HPDE6-E6E7 (cell line): Measurements from ENCODE around the gene UBR7.
"Not testable (repeated sequence)": the region's sequence is repeated elsewhere in the genome, so short reads cannot be mapped to it uniquely, and the experiment has no call there.

Source experiments
- DNase-seq: peaks from one replicate; pipeline ENCODE4 v3.0.0; 2011; ENCODE audit warnings: missing footprints; ENCODE audit errors: extremely low spot score

UBR7 gene, protein sequence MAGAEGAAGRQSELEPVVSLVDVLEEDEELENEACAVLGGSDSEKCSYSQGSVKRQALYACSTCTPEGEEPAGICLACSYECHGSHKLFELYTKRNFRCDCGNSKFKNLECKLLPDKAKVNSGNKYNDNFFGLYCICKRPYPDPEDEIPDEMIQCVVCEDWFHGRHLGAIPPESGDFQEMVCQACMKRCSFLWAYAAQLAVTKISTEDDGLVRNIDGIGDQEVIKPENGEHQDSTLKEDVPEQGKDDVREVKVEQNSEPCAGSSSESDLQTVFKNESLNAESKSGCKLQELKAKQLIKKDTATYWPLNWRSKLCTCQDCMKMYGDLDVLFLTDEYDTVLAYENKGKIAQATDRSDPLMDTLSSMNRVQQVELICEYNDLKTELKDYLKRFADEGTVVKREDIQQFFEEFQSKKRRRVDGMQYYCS

DNA sequence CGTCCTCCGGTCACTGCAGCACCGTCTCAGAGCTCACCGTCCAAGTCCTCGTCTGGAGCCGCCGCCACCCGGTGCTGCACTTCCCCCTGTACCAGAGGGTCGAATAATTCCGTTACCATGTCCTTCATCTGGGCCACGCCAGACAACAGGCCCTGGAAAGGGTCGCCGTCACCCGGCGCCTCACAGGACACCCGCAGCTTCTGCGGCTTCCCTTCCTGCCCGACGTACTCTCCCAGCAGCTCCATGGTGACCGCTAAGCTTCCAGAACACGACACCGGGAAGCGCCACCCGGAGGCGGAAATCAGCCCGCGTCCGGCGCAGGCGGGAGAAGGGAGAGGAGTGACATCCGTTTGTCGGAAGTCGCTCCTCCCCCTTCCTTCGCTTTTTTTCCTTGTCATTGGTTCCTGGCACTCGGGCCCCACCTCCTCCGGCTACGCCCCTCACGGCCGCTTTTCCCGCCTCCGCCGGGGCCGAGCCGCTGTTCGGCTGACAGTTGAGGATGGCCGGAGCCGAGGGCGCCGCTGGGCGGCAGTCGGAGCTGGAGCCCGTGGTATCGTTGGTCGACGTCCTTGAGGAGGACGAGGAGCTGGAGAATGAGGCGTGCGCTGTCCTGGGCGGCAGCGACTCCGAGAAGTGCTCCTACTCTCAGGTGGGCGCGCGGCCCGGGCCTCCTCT is at the start of gene UBR7, which contains the start of gene GON7:
UBR7 (plus strand) TSS at position 464 of the 675 bp plus-strand sequence; CDS start at position 500, 36 bp downstream.
GON7 (minus strand) TSS at position 273 of the 675 bp plus-strand sequence; CDS start at position 245, 28 bp downstream.
- DNase-seq: peak; percentile 93

DNA sequence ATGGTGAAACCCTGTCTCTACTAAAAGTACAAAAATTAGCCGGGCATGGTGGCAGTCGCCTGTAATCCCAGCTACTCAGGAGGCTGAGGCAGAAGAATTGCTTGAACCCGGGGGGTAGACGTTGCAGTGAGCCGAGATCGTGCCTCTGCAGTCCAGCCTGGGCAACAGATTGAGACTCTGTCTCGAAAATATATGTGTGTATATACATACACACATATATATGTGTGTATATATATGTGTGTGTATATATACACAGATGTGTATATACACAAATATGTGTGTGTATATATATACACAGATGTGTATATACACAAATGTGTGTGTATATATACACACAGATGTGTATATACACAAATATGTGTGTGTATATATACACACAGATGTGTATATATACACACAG is 48.7 kb upstream of the UBR7 start:
- DNase-seq: not testable (repeated sequence)

DNA sequence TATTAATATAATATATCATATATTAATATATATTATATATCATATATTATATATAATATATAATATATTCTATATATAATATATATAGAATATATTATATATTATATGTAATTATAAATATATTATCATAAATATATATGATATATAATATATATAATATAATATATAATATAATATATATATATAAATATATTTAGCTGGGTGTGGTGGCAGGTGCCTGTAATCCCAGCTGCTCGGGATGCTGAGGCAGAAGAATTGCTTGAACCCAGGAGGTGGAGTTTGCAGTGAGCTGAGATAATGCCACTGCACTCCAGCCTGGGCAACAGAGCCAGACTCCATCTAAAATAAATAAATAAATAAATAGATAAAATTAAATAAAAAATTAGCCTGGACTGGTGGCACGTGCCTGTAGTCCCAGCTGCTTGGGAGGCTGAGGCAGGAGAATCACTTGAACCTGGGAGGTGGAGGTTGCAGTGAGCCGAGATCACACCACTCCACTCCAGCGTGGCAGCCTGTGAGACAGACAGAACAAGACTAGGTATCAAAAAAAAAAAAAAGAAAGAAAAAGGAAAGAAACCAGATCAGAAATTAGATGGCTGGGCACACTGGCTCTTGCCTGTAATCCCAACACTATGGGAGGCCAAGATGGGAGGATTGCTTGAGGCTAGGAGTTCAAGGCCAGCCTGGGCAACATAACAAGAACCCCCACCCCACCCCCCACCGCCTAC is 47.3 kb upstream of the UBR7 start:
- not testable (repeated sequence) for DNase-seq

DNA sequence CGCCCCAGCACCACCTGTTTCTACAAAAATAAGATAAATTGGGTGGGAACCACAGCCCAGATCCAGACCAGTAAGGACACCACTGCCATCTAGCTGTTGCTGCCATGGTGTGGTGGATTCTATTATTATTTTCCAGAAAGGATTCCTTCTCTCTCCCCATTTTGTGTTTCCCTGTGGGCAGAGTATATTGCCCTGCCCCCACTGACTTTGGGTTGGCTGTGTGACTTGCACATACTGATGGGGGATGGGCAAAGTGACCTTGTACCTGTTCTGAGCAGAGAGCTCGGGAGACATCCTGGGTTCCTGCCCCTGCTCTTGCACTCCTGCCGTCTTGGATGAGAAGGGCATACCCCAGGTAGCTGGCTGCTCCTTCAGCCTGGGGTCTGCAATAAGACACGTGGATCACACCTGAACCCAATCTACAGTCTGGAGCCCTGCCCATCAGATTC is 46.7 kb upstream of the UBR7 start:
- DNase-seq: no peak

DNA sequence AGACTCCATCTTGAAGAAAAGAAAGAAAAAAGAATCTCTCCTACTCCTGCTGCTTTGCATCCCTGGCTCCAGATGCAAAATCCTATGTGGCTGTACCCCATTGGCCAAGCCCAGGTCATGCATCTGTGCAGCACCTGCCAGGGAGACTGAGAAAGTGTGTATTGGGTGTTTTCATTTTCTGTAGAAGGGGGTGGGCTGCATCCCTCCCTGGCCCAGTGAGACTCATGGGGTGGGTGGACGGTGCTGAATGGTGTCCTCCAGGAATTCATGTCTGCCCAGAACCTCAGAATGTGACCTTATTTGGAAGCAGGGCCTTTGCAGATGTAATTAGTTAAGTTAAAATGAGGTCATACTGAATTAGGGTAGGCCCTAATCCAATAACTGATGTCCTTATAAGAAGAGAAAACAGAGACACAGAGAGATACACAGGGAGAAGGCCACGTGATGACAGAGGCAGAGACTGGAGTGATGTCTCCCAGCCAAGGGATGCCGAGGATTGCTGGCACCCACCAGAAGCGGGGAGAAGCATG is 45.6 kb upstream of the UBR7 start:
- no peak for DNase-seq

DNA sequence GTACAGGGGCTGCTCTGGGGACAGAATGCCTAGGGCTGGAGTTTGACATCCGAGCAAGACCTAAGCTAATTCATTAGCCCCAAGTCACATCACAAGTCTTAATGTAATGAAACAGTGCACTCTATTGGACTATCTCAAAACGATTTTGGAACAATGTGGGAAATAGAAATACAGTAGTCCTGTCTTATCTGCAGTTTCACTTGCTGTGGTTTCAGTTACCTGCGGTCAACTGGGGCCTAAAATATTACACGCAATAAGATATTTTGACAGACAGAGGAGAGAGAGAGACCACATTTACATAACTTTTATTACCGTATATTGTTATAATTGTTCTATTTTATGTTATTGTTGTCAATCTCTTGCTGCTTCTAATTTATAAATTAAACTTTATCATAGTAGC is 43.5 kb upstream of the UBR7 start:
- no peak for DNase-seq

DNA sequence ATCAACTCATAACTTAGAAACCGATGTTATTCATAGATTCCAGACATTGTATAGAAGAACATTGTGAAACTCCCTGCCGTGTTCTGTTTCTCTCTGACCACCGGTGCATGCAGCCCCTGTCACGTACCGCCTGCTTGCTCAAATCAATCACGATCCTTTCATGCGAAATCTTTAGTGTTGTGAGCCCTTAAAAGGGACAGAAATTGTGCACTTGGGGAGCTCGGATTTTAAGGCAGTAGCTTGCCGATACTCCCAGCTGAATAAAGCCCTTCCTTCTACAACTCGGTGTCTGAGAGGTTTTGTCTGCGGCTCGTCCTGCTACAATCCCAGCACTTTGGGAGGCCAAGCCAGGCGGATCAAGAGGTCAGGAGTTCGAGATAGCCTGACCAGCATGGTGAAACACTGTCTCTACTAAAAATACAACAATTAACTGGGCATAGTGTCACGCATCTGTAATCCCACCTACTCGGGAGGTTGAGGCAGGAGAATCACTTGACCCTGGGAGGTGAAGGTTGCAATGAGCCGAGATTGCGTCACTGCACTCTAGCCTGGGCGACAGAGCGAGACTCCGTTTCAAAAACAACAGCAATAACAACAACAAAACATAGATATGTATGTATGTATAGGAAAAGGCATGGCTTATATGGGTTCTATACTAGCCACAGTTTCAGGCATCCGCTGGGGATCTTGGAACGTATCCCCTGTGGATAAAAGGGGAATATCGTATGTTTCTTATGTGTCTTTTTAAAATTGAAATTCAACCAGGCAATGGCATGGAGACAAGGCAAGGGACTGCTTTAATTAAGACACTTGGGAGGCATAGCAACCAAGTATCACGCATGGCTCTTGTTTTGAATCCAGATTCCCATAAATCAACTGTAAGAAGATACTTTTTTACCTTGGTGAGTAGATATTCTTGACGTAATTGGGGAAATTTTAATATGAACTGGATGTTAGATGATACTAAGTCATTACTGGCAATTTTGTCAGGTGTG is 41.5 kb upstream of the UBR7 start:
- DNase-seq: not testable (repeated sequence)

DNA sequence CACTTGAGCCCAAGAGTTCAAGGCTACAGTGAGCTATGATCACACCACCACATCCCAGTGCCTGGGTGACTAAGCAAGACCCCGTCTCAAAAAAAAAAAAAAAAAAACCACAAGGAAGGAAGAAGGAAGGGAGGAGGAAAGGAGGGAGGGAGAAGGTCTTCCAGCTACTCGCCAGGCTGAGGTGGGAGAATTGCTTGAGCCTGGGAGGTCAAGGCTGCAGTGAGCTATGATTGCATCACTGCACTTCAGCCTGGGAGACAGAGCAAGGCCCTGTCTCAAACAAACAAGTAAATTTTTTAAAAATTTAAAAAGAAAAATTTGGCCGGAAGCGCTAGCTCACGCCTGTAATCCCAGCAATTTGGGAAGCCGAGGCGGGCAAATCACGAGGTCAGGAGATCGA is 38.4 kb upstream of the UBR7 start:
- not testable (repeated sequence) for DNase-seq

DNA sequence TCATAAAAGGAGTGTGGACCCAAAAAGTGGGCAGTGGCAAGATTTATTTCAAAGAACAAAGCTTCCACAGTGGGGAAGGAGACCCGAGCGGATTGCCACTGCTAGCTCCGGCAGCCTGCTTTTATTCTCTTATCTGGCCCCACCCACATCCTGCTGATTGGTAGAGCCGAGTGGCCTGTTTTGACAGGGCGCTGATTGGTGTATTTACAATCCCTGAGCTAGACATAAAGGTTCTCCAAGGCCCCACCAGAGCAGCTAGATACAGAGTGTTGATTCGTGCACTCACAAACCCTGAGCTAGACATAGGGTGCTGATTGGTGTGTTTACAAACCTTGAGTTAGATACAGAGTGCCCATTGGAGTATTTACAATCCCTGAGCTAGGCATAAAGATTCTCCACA is 37.4 kb upstream of the UBR7 start:
- DNase-seq: not testable (repeated sequence)

DNA sequence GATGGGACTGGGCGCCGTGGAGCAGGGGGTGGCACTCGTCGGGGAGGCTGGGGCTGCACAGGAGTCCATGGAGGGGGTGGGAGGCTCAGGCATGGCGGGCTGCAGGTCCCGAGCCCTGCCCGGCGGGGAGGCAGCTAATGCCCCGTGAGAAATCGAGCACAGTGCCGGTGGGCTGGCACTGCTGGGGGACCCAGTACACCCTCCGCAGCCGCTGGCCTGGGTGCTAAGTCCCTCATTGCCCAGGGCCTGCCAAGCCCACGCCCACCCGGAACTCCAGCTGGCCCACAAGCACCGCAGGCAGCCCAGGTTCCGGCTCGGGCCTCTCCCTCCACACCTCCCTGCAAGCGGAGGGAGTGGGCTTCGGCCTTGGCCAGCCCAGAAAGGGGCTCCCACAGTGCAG is 36.9 kb upstream of the UBR7 start:
- DNase-seq: not testable (repeated sequence)

DNA sequence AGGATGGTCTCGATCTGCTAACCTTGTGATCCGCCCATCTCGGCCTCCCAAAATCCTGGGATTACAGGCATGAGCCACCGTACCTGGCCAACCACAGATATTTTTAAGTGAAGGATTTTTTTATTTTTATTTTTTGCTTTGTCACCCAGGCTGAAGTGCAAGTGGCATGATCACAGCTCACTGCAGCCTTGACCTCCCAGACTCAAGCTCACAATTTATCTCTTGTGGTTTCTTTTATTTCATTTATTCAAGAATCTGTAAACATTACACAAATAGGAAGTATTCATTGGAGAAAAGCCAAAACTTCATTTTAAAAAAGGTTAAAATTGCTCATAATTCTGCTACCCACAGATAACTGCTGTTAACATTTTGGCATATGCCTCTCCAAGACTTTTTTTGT is 35.7 kb upstream of the UBR7 start:
- no peak for DNase-seq

DNA sequence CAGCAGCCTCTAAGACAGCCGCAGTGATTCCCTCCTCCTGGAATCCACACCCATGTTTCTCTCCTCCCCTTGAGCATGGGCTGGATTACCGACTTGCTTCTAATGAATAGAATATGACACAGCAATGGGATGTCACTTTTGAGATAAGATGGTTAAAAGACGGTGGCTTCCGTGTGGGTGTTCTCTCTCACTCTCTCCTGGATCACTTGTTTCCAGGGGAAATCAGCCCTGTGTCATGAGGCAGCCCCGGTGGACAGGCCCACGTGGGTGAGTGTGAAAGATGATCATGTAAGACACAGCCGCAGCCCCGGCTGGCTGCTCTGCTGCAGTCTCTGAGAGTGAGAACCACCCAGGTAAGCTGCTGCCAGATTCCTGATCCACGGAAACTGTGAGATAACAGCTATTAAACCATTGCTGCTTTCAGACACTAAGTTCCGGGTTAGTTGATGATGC is 33.1 kb upstream of the UBR7 start:
- no peak for DNase-seq

DNA sequence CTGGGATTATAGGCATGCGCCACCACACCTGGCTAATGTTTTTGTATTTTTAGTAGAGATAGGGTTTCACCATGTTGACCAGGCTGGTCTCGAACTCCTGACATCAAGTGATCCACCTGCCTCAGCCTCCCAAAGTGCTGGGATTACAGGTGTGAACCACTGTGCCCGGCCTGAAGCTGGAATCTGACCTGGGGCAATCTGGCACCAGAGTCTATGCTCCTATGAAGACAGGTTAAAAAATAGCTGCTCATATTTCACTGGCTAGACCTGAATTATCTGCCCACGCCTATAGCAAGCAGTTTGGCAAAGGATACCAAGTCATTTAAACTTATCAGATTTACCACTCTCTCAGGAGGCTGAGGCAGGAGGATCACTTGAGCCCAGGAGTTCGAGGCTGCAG is 32.3 kb upstream of the UBR7 start:
- DNase-seq: not testable (repeated sequence)

DNA sequence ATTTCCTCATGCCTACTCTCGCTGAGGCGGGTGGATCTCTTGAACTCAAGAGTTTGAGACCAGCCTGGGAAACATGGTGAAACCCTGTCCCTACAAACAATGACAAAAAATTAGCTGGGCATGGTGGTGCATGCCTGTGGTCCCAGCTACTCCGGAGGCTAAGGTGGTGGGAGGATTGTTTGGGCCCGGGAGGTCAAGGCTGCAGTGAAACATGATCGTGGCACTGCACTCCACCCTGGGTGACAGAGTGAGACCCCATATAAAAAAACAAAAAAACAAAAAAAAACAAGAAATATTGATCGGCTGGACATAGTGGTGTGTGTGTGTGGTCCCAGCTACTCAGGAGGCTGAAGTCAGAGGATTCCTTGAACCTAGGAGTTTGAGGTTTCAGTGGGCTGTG is 31.6 kb upstream of the UBR7 start:
- no peak for DNase-seq

DNA sequence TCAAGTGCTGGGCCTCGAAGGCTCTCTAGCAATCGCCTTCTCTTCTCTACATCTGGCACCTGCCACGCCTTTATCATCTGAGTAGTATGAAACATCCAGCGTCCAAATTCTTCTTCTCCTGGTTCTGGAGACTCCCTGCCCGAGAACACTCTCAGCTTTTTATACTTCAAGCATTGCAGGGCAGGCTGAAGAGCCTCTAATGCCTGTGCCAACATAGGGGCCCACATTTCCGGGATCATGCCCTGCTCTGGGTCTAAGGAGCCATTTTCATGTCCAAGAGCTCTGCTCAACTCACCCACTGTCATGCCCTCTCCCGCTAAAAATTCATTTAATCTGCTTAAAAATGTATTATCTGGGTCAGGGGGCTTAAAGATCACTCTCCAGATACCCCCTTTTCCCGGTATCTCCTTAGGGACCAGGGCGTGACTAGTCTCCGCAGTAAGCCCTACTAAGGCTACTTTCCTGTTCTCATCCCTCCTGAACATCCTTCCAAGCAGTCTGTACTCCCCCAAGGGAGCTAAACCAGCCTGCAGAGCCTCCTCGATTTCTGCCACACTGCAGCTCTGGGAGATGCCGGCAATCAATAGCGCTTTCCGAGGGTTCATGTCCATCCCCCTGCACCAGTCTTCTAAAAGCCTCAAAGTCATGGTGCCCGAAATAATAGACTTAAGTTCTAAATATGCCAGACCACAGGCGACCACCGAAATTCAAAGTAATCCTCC is 23.3 kb upstream of the UBR7 start:
- no peak for DNase-seq

DNA sequence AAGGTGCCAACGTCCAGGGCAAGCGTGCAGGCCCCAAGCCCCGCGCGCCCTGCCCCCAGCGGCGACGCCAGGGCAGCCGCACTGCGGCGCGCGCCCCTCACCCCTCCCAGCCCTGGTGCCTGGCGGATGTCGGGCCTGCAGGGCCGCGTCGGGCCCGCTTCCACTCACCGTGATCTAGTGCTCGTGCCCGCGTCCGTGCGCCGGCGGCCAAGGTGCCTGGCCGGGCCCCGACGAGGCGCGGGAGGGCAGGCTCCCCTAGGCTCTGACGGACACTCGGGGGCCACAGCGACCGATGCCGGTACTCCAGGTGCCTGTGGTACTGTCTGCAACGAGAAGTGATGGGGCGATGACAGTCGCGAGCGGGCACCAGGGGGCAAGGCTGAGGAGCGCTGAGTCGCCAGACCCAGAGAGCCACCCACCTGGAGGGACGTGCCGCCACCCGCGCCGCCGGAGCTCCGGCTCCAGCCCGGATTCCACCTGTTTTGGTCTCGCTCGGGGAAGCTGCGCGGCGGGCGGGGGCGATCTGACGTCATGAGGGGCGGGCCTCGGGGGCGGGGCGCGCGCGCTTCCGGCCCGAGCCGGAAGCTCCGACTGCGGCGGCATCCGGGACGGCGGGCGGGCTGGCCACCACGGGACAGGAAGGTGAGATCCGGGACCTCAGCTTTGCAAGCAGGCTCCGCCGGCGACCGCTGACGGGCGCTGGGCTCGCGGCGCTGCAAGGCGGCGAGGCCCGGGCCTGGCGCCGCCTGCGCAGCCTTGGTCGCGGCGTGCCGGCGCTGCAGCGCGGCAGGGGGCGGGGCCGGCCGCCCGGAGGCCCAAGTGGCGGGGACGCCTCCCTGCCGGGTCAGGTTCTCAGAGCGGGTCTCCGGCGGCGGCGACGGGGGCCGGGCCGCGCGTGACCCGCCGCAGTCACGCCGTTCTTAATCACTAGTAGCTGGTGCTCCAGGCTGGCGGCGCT is 22.4 kb upstream of the UBR7 start, which contains the start of the genes LYSET and MOAP1:
LYSET (plus strand) TSS at position 927 of the 958 bp plus-strand sequence. CDS start 89 bp downstream, outside the sequence.
MOAP1 (minus strand) TSS at position 507 of the 958 bp plus-strand sequence. CDS start 655 bp downstream, outside the sequence.
- peak; percentile 83 for DNase-seq

DNA sequence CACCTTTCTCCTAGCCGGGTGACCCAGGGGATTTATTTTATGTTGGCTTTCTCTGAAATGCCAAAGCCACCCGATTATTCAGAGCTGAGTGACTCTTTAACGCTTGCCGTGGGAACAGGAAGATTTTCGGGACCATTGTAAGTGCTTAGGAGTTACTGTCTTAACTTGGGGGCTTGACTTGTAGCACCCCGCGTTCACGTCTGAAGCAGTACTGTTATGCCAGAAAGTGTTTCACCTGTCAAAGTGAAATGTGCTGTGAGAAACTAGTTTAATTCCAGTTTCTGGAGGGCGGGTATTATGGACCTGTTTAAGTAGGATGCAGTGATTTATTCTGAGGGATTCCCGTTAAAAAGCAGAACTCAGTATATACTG is 21.7 kb upstream of the UBR7 start:
- no peak for DNase-seq

DNA sequence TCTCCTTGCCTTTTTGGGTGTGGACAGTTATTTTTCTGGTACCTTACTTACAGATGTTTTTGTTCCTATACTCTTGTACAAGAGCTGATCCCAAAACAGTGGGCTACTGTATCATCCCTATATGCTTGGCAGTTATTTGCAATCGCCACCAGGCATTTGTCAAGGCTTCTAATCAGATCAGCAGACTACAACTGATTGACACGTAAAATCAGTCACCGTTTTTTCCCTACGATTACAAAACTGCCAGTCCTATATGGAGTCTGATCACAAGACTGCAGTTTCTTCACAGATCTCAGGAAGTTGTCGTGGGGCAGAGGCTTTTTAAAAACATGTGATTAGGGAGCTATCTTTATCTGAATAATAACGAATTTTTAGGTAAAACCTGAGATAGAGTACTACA is 20.6 kb upstream of the UBR7 start:
- DNase-seq: no peak

DNA sequence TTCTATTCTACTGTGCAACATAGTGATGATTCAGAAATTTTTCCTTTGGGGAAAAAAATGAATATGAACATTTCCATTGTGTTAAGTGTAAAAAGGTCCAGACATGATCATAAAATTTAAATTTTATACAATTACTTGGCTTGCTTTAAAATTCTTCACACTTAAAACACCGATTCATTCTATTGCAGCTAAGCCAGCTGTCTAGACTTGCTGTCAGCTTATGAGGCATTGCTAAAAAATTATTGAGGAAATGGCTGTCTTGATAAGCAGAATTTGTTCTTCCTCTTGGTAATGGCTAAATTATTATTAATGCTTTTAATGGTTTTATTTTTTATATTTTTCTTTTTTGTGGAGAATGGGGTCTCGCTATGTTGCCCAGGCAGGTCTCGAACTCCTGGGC is 20.1 kb upstream of the UBR7 start:
- DNase-seq: no peak
